GM18868 (cell line): ENCODE measurements around the gene DOK5.

ENCODE experiments used
- ATAC-seq: cut with Tn5 transposase; IDR thresholded peaks from one replicate; pipeline ENCODE4 v1.9.1; 2021; ENCODE audit warnings: mild to moderate bottlenecking, moderate library complexity; ENCODE audit not compliant: unreplicated experiment

Gene DOK5

DNA sequence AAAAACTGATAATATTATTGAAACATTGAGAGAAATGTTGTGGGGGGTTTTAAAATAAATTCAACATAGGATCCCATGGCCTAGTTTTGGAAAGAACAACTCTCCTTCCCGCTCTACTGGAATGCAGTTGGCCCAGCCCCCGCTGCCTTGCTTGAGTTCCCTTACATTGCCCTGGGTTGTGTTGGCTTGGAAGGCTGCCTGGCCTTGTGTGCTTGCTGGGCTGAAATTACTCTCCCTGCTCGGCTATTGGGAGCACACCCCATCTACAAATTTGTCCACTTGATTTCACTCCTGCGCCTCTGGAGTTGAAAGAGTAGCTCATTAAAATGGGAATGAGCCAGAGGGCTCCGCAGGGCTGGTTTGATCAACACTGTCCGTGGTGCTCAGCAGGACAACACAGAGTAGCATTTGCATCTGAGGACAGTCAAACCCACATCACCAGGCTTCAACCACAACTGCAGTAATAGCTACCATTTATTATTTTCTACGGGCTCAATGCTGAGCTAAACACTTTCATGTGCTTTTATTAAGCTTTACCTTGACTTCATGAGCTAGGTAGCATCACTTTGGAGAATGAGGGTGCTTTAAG, 35.2 kb downstream of the DOK5 start:
- no peak for ATAC-seq

DNA sequence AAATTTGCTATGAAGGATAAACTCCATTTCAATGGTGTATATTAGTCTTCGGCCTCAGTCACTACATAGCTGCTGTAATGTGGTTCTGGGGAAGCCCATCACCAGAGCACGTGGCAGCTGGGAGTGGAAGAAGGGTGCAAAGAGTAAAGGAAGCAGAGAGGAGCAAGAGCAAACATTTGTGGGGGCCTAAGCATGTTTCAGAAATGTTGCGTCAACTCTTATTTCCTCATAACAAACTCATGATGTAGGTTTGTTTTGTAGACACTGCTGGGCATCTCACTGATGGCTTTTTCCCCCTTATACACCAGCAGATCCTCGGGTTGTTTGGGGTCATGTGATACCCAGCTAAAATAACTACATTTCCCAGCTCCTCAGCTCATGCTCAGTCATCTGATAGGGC, 37.3 kb downstream of the DOK5 start:
- ATAC-seq, result no peak

DNA sequence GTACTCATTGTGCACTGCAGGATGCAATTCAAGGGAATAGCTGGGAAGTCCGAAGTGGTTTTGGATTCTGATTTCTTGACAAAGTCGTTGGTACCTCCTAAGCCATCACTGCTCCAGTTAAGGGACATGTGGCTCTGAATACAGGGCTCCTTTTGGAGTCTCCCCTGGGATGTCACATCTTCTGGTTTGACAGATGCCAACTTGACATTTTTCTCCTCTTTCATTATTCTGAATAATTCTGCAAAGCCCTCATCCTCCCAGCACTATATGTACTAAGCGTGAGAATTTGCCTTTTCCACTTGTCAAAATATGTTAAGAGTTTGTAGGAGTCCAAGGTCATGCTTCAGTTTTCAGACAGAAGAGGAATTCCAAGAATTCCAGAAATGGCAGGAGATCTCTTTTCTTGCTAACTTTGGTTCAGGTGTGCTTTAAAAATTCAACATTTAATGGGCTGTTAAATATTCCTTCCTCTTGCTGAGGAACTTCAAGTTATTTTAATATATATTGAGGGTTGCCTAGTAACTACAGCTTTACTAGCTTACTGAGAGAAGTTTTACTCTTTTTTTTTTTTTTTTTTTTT, 38.7 kb downstream of the DOK5 start:
- ATAC-seq, result no peak

DNA sequence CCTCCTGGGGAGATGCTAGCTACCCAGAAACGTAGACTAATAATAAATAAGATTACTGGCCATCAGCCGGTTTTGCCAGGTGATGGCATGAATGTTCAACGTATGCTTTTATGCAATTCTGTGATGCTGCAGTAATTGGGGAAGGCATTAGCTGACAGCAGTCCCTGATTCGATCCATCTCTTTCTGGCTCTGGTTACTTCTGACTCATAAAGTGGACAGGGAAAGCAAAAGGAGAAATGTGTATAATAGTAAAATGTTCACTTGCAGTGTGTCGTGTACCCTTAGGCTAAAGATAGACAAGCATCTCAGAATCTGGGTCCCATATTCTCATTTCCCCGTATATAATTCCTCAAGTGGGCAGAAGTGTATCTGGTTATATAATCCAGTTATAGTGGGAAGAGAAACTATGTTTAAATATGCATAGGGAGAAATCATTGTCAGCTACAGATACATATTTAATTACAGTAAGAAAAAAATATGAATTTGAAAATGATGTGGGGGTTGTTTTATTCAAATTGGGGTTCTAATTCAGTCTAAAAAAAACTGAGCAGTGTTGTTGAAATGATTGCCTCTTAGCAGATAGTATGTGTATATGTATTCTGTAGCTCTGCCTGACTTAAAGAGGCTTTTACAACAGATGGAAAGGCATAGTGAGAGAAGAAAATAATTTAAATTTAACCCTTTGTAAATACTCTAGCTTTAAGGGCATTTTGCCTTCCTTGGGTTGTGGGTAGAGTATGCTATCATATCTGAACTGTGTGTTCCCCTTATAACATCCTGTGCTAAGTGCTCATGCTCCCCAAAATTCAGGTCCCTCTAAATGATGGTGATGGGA, 40.6 kb downstream of the DOK5 start:
- no peak for ATAC-seq

DNA sequence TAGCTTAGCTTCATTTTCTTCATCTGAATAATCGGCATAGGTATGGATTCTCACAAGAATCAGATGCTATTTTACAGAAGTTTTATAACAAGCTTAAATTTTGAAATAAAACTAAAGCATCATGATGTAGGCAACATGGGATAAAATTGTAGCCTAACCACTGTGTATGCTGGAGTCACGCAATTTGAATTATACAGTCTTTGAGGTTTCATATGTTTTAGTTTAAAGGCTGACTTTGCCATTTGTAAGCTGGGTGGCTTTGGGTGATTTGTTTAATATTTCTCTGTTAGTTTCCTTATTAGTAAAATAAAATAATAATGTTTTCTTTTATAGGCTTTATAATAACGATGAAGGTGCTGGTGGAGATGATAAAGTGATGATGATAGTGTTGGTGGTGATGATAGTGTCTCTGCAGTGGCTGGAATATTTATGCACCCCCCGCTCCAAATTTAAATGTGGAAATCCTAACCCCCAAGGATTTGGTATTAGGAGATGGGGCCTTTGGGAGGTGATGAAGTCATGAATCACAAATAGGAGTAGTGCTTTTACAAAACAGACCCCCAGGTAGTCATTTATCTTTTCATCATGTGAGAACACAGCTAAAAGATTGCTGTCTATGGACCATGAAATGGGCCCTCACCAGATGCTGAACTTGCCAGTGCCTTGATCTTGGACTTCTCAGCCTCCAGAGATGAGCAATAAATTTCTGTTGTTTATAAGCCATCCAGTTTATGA, 42.0 kb downstream of the DOK5 start:
- no peak for ATAC-seq

DNA sequence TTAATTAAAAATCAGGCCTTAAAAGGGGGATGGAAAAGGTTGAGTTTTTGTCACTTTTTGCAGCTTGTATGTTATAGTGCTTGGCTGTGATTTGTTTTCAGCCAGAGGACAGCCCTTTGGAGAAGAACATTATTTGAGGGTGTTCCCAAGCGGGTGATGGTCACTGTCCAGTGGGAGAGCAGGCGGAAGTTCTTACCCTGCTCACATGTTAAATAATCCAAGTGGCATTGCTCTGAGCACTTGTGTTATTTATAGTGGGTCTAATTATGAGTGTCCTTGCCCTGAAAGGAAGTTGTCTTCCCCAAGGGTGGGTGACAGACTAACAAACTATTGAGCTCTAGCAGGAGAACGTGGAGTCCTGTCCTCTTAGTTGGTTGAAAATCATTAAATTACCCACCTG, 49.5 kb downstream of the DOK5 start:
- ATAC-seq, result no peak

DNA sequence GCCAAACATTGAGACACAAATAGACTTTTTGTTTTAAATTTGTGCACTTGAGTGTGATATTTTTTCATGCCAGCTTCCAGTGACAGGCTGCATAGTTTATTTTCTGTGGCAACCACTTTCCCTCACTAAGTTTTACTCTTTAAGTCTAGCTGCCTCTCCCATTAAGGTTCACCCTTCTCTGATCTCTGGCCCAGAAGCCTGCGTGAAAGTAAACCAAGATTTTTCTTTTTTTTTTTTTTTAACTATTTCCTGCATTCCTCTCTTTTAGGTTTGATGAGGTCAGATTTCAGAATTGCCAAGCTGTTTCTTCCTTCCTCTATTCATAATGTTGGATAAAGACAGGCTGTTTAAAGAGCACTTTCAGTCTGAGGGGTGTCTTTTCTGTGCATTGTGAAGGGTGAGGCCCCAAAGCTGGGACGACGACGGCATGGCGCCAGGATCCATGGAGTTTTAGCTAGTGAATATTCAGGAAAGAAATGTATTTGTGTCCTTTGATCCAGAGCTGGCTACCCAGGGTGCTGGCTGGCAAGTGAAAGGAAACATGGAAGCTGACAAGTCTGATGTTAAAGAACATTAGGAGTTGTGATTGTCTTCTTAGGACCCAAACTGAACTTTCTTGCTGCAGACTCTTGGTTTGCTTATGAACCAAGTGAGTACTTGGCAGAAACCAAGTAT, 50.7 kb downstream of the DOK5 start:
- no peak for ATAC-seq

DNA sequence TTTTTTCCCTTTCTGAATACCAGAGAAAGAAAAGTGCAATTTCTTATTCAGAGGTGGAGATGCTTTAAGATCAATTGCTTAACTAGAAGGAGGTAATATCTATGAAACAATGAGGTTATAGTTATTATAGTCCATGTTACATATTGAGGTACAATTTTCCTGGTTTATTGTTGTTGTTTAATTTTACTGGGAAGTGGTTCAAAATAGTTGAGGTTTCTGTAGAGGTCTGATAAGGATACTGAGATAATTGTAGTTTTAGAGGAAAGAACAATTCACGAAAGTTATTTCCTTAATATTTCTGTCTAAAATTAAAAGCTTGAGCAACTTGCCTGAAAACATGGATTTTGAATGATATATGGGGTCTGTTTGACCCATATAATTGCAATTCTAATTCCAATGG, 51.4 kb downstream of the DOK5 start:
- ATAC-seq, result no peak

DNA sequence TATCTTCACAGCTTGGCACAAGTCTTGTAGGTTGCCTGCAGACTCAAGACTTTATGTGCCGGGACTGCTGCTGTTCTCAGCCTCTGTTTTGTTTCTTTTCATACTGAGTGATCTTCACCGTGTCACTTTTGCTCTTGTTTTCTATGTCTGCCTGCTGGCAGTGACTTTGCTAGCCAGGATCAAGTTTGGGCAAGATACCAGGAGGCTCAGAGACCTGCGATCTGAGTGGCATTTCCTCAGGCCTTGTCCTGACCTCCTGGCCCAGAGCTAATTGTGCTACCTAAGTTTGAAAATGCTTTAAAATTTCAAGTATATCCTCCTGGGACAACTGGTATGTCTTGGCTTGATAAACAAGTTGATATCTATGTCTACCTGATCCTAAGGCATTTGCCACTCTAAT, 57.2 kb downstream of the DOK5 start:
- no peak for ATAC-seq

DNA sequence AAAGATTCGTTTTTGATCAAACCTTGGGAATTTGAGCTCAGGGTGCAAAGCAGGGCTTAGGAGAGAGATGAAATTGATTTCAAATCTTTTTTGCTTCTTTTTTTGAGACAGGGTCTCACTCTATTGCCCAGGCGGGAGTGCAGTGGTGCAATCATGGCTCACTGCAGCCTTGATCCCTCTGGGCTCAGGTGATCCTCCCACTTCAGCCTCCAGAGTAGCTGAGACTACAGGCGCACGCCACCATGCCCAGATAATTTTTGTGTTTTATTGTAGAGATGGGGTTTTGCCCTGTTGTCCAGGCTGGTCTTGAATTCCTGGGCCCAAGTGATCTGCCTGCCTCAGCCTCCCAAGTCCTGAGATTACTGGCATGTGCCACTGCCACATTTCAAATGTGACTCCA, 58.7 kb downstream of the DOK5 start:
- ATAC-seq, result no peak

DNA sequence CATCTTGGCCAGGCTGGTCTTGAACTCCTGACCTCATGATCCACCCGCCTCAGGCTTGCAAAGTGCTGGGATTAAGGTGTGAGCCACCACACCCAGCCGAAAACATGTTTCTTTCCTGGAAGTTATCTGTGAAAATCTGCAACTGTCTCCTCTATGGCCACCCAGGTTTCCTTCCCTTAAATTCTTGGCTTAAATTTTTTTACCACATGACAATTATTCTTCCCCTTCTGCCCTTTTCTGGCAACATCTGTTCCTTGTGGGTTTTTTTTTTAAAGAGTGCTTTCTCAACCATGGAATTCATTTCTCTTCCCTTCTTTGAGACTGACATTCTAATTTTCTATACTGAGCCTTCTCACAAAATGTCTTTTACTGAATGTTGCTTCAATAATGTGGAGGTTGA, 59.6 kb downstream of the DOK5 start:
- ATAC-seq, result no peak

DNA sequence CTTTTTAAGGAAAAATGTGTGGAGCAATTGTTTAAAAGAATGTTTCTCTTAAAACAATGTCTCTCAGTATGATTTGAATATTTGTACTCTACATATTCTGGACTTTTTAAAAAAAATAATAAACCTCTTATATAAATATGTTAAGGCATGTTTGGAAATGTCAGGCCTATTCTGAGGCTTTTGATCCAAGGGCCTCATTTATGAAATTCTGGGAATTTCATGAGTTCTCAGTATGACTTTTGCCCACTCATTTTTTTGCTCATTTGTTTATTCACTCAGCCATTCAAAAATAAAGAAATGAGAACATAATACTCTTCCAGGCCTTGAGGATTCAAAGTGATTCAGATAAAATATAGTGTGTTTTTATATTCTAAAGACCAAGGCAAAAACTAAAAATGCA, 60.4 kb downstream of the DOK5 start:
- no peak for ATAC-seq

DNA sequence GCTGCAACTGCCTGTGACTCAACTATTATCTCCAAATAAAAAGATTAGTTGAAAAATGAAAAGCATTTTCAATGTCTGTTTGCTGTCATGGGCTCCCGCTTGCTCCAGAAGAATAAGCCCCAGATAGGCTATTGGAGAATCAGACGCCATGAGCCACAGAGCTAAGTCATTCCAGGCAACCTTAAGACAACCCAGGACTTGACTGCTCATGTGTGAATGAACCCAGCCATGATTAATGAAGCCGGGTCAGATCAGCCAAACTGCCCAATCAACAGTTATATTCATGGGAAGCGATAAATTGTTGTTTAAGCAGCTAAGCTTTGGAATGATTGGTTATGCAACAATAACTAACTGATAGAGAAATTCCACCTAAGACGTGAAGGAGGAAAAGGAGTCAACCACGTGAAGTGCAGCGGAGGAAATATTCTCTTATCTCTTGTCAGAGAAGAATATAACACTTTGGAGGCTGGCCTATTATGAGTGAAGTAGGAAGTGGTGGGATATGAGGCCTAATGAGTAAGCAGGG, 64.2 kb downstream of the DOK5 start:
- no peak for ATAC-seq

DNA sequence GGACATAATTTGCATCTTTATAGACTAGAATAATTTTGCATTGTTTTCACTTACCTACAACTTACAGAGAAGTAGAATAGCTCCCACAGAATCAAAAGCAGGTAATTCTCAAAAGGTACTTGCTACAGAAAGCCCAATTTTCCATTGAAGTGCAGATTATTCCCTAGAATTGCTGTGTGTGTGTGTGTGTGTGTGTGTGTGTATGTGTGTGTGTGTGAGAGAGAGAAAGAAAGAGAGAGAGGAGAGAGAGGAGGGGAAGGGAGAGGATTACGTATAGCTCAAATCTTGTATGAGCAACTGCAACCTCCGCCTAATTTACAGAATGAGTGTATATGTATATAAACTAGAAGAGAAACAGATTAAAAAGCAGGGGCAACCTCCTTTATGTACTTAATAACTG, 68.0 kb downstream of the DOK5 start:
- no peak for ATAC-seq

DNA sequence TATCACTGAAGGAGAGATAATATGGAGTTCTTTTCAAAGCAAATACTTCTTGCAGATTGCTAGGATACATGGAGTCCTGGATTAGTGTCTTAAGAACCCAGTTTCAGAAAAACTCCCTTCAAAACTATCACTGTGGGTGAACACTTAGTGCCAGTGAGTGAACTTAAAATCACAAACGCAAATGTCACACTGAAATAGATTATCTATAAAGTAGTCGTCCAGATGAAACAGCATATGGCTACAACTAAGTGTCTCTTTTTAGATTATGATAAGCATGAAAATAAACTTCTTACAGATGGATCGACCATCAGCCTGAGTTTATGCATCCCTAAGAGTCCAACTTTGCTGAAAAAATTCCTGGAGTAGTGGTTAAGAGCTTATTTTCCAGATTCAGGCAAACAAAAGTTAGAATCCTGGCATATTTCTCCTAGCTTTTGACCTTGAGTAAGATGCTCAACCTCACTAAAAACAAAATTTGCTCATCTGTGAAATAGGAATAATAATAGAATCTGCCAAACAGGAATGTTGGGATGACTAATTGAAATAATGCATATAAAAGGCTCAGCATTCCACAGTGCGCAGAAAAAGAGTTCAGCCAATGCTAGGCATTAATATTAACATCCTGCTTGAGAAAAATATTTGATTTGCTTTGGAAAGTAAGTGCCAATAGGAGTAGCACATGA, 70.4 kb downstream of the DOK5 start:
- no peak for ATAC-seq

DNA sequence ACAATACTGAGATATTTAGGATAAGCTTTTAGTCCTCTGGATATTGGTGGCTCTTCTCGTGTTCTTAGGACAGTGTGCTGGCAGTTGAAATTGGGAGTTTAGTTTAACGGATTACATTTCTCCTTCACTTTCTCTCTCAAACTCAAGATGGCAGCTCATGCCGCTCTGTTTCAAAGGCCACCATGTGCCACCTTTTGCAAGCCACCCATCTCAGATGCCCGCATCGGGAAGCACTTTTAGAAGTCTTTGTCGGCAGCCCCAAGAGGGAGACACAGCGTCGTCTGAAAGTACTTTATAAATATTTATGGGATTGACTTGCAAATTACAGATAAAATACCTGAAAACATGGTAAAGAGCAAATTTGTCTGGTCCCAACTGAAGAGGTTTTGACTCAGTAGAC, 73.5 kb downstream of the DOK5 start:
- ATAC-seq, result no peak

DNA sequence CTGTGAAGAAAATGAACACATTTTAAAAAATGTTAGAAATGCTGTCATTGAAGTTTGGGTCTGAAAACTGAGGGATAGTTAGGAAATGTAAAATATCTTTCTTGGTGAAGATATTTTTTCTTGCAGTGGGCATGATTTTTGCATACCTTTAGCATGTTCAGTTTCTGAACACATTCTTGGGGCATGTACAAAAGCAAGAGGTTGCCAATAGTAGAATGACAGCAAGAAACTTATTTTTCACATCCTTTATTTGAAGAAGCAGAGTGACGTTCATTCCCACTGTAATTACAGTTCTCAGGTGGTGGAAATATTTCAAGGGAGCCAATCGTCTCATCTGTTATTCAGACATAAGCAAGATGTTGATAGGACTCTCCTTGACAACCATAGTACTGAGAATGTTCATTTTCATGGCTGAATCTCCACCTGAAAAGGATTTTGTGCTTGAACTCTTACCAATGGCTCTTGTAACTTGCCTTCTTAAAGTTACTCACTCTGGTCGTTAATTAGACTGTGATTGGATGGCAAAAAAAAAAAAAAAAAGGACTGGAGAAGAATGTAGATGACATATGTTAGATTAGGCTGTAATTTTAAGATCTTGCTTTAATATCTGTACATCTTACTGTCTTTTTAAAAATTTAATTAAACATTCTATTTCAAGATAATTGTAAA, 74.4 kb downstream of the DOK5 start:
- ATAC-seq, result no peak

DNA sequence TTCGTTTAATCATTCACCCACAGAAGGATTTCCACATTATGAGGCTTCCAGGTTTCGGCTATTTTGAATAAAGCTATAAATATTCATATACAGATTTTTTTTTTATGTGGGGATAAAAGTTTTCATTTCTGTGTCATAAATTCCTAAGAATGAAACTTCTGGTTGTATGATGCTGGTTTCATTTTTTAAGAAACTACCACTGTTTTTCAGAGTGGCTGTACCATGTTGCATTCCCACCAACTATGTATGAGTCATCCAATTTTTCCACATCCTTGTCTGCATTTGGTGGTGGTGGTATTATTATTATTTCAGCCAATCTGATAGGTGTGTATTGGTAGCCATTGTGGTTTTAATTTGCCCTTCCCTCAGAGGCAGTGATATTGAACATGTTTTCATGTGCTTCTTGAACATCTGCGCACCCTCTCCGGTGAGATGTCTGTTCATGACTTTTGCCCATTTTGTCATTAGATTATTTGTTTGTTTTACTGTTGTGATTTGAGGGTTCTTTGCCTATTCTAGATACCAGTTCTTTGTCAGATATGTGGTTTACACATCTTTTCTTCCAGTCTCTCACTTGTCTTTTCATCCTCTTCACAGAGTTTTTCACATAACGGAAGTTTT, 75.5 kb downstream of the DOK5 start:
- ATAC-seq, result no peak

DNA sequence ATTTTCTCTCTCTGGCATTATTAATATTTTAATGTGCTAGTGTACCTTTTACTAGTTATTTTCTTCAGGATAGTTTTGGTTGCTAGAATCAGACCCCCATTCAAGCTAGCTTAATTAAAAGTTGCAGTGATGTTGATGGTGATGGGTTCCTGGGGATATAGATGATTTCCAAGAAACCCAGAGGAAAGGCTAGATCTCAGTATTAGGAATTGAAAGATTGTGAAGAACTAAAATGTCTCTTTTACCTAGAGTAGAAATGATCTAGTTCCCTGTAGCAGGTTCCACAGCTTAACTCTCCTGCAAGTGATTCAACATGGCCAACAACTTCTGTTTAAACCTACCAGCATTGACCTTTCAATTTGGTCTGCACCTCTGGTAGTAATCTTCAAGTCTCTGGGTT, 78.6 kb downstream of the DOK5 start:
- no peak for ATAC-seq
